ENCODE results near the gene ODAD4. TPM values are rescaled to one million over a fixed set of nuclear protein-coding genes. Genes with fewer than 3 reads are reported as not detected.
A peak's percentile ranks its signal among the peaks of the same experiment; 100 is the strongest.

Gene ODAD4
- polyA plus RNA-seq, 1 experiment = 0.56 TPM

DNA sequence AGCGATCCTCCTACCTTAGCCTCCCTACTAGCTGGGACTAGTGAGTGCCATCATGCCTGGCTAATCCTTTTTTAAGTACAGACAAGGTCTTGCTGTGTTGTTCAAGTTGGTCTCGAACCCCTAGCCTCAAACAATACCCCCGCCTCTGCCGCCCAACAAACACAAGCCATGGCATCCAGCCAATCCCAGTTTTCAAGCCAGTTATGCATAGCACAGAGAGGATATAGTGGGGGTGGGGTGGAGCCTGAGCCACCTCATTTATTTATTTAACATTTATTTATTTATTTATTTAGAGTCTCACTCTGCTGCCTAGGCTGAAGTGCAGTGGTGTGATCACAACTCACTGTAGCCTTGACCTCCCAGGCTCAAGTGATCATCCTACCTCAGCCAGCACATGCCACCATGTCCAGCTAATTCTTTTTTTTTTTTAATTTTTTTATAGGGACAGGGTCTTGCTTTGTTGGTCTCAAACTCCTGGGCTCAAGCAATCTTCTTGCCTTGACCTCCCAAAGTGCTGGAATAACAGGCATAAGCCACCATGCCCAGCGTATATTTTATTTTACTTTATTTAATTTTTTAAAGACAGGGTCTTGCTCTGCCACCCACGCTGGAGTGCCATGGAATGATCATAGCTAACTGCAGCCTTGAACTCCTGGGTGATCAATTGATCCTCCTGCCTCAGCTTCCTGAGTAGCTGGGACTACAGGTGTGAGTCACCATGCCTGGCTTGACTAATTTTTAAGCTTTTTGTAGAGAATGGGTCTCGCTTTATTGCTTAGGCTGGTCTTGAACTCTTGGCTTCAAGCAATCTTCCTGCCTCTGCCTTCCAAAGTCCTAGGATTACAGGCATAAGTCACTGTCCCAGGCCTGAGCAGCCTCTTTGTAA, 39.0 kb upstream of the ODAD4 start:
- ChIA-PET CTCF (no interaction called here), POLR2A (interaction anchor here (0.7 kb wide), 1 partner anchor 105 kb away, joined by 12 read pairs; the partner anchor contains the start of gene JUP)
- no peaks in the 10 kb centered on the region for H3K9me3 ChIP-seq (ENCODE audit: control insufficient read depth, insufficient read depth, low read length)
- H3K27me3 ChIP-seq (ENCODE audit: control insufficient read depth, insufficient read depth, low read length) = no peaks in the 10 kb centered on the region
- H3K27ac ChIP-seq (ENCODE audit: low read depth, low read length) = no peak overlapping the region
- TF ChIP-seq, protein P1, sequence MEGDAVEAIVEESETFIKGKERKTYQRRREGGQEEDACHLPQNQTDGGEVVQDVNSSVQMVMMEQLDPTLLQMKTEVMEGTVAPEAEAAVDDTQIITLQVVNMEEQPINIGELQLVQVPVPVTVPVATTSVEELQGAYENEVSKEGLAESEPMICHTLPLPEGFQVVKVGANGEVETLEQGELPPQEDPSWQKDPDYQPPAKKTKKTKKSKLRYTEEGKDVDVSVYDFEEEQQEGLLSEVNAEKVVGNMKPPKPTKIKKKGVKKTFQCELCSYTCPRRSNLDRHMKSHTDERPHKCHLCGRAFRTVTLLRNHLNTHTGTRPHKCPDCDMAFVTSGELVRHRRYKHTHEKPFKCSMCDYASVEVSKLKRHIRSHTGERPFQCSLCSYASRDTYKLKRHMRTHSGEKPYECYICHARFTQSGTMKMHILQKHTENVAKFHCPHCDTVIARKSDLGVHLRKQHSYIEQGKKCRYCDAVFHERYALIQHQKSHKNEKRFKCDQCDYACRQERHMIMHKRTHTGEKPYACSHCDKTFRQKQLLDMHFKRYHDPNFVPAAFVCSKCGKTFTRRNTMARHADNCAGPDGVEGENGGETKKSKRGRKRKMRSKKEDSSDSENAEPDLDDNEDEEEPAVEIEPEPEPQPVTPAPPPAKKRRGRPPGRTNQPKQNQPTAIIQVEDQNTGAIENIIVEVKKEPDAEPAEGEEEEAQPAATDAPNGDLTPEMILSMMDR (IDR thresholded peaks at IDR 0.05; ENCODE audit: low read depth, low read length) = no peak
- H3K4me3 ChIP-seq (ENCODE audit: low read depth, low read length) = no peak overlapping the region
- no peak for DNase-seq (ENCODE audit: low read depth, low spot score)

DNA sequence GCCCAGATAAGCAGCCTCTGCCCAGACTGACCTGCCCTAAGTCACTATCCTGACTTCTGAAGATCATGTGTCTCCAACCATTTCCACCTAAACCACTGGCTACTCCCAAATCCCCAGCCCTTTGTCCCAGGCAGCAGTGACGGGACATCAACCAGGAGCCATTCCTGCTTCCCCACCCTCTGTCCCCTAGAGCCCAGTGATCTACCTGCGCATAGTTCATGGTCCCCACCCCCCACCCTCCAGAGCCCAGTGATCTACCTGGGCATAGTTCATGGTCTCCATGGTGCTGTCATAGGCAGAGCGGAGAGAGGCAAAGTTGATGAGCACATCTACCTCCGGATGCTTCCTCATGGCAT, 38.4 kb upstream of the ODAD4 start:
- POLR2A ChIA-PET = no interaction called here
- TF ChIP-seq, protein P1 (IDR thresholded peaks at IDR 0.05; ENCODE audit: low read depth, low read length) = no peak
- Histone ChIP-seq H3K9me3 (ENCODE audit: control insufficient read depth, insufficient read depth, low read length) (no peaks in the 10 kb centered on the region), H3K4me3 (ENCODE audit: low read depth, low read length) (no peak overlapping the region), H3K27me3 (ENCODE audit: control insufficient read depth, insufficient read depth, low read length) (no peaks in the 10 kb centered on the region), H3K27ac (ENCODE audit: low read depth, low read length) (no peak overlapping the region)
- CTCF ChIA-PET = no interaction called here
- DNase-seq (ENCODE audit: low read depth, low spot score) = no peak

DNA sequence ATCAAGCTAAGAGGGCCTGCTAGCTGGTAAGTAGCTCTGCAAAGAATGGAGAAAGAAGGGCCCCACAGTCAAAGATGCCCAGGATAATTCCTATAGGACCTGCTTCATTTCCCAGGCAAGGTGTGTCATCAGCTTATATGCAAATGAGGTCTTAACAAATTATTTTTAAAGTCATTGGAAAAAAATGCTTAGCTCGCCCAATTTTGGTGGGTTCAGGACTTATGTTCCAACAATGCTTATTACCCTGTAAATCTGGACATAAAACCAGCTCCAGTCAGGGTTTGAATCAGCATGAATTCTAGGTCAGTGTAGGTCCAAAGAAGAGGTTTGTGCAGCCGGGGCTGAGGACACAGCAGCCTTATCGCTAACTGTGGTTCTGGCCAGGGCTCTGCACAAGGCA, 37.0 kb upstream of the ODAD4 start:
- Histone ChIP-seq H3K27ac (ENCODE audit: low read depth, low read length) (no peak overlapping the region), H3K4me3 (ENCODE audit: low read depth, low read length) (no peak overlapping the region), H3K27me3 (ENCODE audit: control insufficient read depth, insufficient read depth, low read length) (no peaks in the 10 kb centered on the region), H3K9me3 (ENCODE audit: control insufficient read depth, insufficient read depth, low read length) (no peaks in the 10 kb centered on the region)
- CTCF ChIA-PET = no interaction called here
- TF ChIP-seq, protein P1 (IDR thresholded peaks at IDR 0.05; ENCODE audit: low read depth, low read length) = no peak
- DNase-seq (ENCODE audit: low read depth, low spot score) = no peak
- POLR2A ChIA-PET = no interaction called here

DNA sequence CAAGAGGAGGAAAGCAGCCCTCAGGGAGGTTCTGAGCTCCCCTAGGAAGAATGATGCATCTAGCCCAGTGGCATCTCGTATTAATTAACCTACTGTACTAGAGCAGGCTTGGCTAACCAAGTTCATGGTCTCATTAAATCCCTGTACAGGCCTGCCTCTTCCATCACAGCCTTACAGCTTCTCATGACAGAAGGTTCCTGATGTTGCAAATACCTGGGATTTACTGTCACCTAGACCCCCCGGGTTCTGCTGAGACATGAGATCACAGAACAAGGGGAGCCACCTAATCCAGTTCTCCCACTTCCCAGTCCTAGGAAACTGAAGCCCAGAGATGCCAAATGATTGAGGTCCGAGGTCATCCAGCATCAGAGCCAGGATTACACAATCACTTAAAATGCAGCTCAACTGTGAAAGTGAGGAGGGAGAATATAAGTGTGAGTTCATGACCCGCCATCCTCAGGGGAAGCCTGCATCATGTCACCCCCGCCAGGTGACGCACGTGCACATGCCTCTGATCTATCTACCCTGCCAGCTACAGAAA, 35.6 kb upstream of the ODAD4 start:
- CTCF ChIA-PET = interaction anchor here (0.8 to 1.1 kb wide), 3 partner anchors 23 to 157 kb away, joined by 3 read pairs; partner anchors contain the start of gene ACLY
- Histone ChIP-seq H3K27me3 (ENCODE audit: control insufficient read depth, insufficient read depth, low read length) (no peaks in the 10 kb centered on the region), H3K4me3 (ENCODE audit: low read depth, low read length) (no peak overlapping the region), H3K27ac (ENCODE audit: low read depth, low read length) (peak overlapping the region; percentile 88), H3K9me3 (ENCODE audit: control insufficient read depth, insufficient read depth, low read length) (no peaks in the 10 kb centered on the region)
- DNase-seq (ENCODE audit: low read depth, low spot score) = peak; percentile 67
- TF ChIP-seq, protein P1 (IDR thresholded peaks at IDR 0.05; ENCODE audit: low read depth, low read length) = no peak
- POLR2A ChIA-PET = interaction anchor here (0.5 to 1.6 kb wide), 7 partner anchors 13 to 141 kb away, joined by 3 to 15 read pairs (median 4); partner anchors contain the start of genes ACLY and KLHL11

DNA sequence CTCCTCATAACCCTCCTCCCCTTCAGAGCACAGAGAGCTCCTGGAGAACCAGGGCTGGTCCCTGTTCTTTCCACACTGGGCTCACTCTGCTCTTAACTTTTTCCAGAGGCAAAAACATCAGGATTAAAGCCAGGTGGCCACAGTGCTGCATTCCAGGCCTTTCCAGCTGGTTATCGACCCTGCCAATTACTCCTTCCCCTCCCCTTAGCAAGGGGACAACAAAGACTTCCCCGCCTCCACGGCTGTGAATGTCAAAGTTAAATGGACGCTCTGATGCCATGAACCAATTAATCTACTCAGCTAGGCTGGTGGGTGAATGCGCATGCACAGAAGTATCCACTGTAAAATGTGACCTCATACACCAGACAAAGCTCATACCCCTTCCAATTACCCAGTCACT, 34.8 kb upstream of the ODAD4 start:
- ChIA-PET POLR2A (interaction anchor here (1.0 to 1.6 kb wide), 4 partner anchors 13 to 118 kb away, joined by 4 to 15 read pairs (median 4); partner anchors contain the start of gene ACLY), CTCF (interaction anchor here (0.8 to 1.1 kb wide), 3 partner anchors 23 to 158 kb away, joined by 3 read pairs; partner anchors contain the start of gene ACLY)
- no peaks in the 10 kb centered on the region for H3K9me3 ChIP-seq (ENCODE audit: control insufficient read depth, insufficient read depth, low read length)
- TF ChIP-seq, protein P1 (IDR thresholded peaks at IDR 0.05; ENCODE audit: low read depth, low read length) = no peak
- DNase-seq (ENCODE audit: low read depth, low spot score) = no peak
- H3K27me3 ChIP-seq (ENCODE audit: control insufficient read depth, insufficient read depth, low read length) = no peaks in the 10 kb centered on the region
- H3K27ac ChIP-seq (ENCODE audit: low read depth, low read length) = peak overlapping the region; percentile 88
- H3K4me3 ChIP-seq (ENCODE audit: low read depth, low read length) = no peak overlapping the region

Data from AG04450 (cell line).